Stimulated activated CD8-positive, alpha-beta memory T cell treated with anti-CD3 and anti-CD28 coated beads, Interleukin-4, amount 100 ng/mL, for 24 hours (primary cell): ENCODE results near the gene ANP32D.
"Not testable (repeated sequence)": the region's sequence is repeated elsewhere in the genome, so short reads cannot be mapped to it uniquely, and the experiment has no call there.

Experiments used
- DNase-seq: peaks from one replicate; pipeline ENCODE4 v3.0.0-alpha.2; 2020; ENCODE audit warnings: low read depth

Gene ANP32D

DNA sequence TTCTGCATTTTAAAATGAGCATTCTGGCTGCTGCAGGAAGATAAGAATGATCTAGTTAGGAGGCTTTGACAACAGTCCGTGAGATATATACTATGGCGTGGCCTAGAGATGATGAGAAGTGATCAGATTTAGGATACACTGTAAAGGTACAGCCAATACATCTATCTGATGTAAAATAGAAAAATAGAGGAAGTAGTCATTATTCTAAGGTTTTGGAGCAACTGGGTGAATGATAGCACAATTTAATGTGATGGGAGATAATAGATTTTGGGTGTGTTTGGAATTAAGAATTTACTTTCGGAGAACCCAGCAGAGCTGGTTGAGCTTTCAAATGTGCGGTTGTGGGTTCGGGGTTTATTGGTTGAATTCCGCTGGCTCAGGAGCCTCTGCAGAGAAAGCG, at the start of gene ANP32D:
Gene ANP32D, plus strand, starts transcription at position 301 of the 400 bp plus-strand sequence. CDS start 106 bp downstream, outside the sequence.
- no peak for DNase-seq

DNA sequence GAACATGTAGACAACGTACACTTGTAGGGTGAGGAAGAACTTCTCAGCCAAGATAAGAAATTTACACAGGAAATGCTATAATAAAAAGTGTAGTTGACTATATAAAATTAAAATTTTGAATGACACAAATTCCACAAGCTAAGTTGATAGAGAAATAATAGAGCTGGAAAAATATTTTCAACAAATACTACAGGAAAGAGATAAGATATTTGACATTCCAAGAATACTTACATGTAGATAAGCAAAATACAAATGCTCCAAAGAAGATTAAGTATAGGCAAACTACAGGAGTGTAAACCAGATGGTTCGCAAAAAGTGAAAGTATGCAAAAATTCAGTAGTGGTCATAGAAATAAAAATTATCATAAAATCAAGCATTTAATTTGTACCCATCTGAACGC, 49.2 kb upstream of the ANP32D start:
- no peak for DNase-seq

DNA sequence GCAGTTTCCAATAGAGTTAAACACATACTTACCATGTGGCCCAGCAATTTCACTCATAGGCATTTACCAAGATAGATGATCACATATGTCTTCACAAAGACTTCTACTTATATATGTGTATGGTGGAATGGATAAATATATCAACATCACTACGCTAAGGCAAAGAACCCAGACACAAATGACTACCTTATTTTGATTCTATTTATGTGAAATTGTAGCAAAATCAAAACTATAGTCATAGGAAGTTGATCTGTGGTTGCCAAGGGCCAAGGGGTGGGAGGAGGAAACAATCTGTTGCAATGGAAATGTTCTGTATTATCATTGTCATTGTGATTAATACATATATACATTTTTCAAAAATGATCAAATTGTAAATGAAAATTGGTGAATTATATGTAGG, 47.7 kb upstream of the ANP32D start:
- DNase-seq, result no peak

DNA sequence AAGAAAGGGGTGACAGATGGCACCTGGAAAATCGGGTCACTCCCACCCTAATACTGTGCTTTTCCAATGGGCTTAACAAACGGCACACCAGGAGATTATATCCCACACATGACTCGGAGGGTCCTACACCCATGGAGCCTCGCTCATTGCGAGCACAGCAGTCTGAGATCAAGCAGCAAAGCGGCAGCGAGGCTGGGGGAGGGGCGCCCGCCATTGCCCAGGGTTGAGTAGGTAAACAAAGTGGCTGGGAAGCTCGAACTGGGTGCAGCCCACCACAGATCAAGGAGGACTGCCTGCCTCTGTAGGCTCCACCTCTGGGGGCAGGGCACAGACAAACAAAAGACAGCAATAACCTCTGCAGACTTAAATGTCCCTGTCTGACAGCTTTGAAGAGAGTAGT, 38.3 kb upstream of the ANP32D start:
- not testable (repeated sequence) for DNase-seq

DNA sequence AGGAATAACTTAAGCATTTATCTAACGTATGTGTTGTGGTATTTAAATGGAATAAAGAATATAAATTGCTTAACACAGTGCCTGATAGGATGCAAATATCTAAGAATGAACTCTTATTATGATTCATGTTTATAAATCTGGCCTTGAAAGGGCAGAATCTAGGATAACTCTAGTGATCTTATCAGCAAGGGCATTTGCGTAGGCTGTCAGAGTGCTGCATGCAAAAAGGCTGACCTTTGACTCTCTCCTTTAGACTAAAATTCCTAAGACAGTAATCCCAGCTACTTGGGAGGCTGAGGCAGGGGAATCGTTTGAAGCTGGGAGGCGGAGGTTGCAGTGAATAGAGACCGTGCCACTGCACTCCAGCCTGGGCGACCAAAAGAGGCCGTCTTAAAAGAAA, 31.3 kb upstream of the ANP32D start:
- no peak for DNase-seq

DNA sequence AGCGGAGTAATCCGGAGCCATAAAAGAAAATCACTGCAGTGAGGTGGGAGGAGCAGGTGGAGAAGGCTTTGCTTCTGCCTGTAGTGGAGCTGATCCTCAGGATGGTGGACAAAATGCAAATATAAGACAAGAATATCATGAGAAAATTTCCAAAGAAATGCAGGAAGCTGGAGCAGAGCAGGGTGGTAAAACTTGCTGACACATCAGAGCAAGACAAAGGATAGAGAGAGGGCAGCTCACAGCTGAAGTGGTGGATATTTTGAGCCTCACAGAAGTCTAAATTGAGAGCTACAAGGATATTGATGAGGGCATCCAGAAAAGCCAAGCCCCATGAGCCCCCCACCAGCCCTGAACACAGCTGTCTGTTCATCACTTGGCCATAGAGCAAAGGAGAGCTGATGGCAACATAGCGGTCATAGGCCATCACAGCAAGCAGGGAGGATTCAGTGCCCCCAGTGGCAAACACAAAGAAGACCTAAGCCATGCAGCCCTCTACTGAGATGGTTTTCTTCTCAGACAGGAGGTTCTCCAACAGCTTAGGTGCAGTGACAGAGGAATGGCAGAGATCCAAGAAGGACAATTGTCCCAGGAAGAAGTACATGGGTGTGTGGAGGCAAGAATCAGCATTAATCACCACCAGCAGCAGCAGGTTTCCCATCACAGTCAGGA, 30.0 kb upstream of the ANP32D start:
- no peak for DNase-seq

DNA sequence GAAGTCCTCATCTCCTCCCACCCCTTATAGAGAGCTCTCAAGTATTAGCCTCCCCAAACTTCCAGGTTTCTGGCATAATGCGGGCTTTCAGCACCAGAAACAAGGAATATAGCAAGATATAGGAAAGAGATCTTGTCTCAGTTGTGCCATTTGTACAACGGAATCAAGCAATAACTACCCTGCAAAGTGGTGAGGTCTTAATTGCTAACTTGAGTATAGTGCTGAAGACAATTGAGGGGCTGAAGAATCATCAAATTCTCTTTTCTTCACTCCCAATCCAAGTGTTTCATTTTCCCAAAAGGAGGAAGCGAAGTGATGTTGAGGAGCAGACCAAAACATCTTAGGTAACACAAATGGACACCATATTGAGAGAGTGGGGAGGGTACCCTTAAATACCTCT, 26.8 kb upstream of the ANP32D start:
- DNase-seq, result no peak

DNA sequence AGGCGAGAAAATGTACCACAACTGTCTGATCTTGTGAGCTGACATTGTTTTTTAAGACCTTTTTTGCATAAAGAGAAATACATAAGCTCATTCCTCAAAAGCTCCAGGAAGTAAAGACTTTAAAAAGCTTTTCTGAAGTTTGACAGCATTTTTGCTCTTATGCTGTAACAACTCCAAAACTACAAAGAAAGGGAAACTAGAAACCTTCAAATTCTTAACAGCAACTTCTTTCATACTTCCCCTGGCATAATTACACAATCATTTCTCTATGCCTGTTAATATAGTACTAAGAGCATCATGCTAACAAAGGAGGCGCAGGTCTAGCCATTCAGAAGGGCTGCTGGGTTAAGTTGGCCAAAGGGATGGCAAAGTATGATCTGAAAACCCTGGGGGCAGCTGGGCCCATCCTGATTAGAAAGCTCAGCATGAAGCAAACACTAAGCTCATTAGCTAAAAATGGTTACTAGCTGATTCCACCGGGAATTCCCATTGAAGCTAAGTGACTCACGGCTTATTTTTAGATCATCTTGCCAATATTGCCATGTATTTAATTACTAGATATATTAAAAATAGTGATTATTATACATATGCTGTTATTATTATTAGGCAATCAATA, 26.1 kb upstream of the ANP32D start:
- no peak for DNase-seq

DNA sequence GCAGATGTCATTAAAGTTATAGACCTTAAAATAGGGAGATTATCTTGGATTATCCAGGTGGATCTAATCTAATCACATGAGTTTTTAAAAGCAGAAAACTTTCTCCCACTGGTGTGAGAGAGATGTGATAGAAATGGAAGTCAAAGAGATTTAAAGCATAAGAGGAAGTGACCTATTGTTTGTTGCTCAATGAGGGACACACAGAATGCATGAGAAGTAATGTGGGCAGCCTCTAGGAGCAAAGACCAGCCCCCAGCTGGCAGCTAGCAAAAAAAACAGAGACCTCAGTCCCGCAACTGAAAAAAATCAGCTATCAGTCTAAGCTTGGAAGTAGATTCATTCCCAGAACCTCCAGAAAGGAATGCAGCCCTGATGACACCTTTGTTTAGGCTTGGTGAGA, 24.6 kb upstream of the ANP32D start:
- no peak for DNase-seq

DNA sequence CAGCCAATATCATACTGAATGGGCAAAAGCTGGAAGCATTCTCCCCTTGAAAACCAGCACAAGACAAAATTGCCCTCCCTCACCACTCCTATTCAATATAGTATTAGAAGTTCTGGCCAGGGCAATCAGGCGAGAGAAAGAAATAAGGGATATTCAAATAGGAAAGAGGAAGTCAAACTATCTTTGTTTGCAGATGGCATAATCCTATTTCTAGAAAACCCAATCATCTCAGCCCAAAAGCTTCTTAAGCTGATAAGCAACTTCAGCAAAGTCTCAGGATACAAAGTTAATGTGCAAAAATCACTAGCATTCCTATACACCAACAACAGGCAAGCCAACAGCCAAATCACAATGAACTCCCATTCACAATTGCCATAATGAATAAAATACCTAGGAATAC, 21.0 kb upstream of the ANP32D start:
- DNase-seq, result no peak

DNA sequence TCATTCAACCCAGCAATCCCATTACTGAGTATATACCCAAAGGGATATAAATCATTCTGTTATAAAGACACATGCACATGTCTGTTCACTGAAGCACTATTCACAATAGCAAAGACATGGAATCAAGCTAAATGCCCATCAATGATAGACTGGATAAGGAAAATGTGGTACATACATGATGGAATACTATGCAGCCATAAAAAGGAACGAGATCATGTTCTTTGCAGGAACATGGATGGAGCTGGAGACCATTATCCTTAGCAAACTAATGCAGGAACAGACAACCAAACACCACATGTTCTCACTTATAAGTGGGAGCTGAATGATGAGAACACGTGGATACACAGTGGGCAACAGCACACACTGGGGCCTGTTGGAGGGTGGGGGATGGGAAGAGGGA, 19.4 kb upstream of the ANP32D start:
- DNase-seq, result not testable (repeated sequence)

DNA sequence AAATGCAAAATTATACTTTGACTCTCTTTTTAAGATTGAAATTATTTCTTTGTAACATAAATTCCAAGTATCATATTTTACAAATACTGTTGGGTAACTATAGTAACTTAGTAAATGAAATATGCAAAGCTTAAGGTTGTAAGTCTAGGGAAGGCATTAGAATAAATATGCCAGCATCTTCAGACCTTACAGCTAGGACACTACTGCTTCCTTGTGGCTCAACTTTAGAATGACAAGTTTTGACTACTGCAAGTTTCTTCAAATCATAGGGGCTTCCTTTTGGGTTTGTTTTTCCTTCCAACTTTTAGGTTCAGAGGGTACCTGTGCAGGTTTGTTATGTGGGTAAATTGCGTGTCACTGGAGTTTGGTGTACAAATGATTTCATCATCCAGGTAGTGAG, 17.7 kb upstream of the ANP32D start:
- DNase-seq, result no peak

DNA sequence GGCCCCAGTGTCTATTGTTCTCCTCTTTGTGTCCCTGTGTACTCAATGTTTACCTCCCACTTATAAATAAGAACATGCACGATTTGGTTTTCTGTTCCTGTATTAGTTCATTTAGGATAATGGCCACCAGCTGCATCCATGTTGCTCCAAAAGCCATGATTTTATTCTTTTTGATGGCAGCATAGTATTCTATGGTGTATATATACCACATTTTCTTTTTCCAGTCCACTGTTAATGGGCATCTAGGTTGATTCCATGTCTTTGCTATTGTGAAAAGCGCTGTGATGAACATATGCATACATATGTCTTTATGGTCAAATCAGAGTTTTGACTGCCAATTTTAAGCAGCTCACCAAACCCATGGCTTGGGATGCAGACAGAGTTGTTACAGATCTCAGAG, 17.2 kb upstream of the ANP32D start:
- no peak for DNase-seq

DNA sequence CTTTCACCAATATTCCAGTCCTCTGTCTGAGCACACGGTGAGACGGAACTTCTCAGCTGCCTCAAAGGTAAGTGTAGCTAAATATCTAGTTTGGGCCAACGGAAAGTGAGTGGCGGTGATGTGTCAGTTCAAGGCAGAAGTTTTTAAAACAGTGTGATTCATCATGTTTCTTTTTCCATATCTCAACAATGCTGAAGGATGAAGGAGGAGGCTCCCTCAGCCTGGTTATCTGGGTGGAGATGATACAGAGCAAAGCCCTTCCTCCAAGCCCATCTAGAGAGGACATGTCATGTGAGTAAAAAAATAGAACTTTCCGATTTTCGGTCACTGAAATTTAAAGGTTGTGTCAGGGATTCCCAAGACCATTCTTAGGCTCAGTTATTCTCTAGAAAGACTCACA, 13.1 kb upstream of the ANP32D start:
- no peak for DNase-seq

DNA sequence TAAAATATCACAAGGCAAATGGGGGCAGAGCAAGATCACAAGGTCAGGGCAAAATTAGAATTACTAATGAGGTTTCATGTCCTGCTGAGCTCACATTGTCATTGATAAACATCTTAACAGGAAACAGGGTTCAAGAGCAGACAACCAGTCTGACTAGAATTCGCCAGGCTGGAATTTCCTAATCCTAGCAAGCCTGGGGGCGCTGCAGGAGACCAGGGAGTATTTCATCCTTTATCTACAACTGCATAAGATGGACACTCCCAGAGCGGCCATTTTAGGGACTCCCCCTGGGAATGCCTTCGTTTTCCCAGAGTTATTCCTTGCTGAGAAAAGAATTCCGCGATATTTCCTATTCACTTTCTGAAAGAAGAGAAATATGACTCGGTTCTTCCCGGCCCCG, 3.3 kb upstream of the ANP32D start:
- DNase-seq, result not testable (repeated sequence)

DNA sequence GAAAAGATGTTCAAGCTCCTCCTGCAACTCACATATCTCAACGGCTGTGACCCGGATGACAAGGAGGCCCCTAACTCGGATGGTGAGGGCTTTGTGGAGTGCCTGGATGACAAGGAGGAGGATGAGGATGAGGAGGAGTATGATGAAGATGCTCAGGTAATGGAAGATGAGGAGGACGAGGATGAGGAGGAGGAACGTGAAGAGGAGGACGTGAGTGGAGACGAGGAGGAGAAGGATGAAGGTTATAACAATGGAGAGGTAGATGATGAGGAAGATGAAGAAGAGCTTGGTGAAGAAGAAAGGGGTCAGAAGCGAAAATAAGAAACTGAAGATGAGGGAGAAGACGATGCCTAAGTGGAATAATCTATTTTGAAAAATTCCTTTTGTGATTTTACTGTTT, 702 bp downstream of the ANP32D start:
- DNase-seq, result no peak

DNA sequence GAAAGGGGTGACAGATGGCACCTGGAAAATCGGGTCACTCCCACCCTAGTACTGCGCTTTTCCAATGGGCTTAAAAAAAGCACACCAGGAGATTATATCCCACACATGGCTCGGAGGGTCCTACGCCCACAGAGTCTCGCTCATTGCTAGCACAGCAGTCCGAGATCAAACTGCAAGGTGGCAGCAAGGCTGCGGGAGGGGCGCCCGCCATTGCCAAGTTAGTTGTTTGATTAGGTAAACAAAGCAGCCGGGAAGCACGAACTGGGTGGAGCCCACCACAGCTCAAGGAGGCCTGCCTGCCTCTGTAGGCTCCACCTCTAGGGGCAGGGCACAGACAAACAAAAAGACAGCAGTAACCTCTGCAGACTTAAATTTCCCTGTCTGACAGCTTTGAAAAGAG, 2.1 kb downstream of the ANP32D start:
- not testable (repeated sequence) for DNase-seq

DNA sequence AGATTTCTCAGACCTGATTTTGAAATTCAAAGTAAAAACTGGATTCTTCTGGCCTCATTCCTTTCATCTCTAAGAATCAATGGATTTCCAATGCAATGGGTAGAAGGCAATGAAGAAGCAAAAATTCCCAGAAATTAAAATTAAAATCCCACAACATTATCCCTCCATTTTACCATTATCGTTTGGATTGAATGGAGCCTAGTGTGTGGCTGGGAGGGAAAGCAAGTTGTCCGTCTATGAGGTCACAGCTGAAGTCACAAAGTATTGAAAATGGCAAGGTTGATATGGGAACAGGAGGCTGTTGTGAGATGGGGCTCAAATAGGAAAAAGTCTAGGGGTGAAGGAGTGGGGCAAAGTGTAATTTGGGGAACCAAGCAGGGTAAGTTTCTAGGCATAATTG, 9.8 kb downstream of the ANP32D start, which contains the start of gene C12orf54:
Gene C12orf54, plus strand, starts transcription at position 301 of the 400 bp plus-strand sequence. CDS start 799 bp downstream, outside the sequence.
- no peak for DNase-seq

DNA sequence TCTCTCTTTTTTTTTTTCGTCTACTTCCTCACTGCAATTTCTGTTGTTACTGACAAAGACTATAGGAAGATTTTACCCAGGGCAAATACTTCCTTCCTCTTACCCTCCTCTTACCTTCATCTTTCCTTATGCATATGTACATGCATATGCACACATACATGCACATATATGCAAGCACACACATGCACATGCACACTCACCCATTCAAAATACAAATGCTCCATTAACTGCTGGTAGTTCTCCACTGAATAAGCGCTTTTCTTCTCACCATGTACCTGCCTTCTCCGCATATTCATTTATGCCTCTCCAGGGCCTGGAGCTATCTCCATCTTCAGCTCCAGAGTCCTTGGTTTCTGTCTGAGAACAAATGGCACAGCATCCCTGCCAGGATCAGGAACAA, 10.6 kb downstream of the ANP32D start:
- DNase-seq, result no peak

DNA sequence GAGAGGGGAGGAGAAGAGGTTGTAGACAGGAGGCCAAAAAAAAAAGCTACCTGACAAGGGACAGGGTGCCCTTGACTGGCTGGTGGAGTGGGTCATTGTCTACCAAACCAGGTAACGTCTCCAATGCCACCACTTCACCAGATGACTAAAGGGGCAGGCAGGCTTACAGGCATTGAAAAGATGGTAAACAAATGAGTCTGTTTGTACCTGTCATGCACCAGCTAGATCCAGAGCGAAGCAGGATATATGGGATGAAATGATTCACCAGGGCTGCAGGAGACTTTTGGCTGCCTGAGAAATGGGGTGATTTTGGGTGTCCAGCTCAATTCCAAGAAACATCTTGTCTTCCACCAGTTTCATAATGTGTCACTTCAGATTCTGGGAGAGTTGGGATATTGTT, 13.9 kb downstream of the ANP32D start:
- no peak for DNase-seq

DNA sequence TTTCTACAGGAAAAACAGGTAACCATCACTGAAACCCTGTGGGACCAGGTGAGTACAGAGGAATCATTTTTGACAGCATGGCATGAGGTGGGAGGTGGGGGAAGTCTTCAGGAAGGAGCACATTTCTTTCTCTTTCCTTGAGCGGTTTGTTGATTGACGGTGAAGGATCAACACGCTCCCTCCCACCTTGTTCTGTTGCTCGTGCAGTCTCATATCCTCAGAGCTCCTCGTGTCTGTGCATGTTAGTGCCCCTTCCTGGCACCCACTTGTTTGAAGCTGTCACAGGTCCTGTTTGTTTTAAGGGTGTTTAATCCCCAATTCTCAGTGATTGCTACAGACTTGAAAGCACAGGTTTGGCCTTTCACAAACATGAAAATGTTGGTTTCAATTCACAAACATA, 14.3 kb downstream of the ANP32D start:
- no peak for DNase-seq

DNA sequence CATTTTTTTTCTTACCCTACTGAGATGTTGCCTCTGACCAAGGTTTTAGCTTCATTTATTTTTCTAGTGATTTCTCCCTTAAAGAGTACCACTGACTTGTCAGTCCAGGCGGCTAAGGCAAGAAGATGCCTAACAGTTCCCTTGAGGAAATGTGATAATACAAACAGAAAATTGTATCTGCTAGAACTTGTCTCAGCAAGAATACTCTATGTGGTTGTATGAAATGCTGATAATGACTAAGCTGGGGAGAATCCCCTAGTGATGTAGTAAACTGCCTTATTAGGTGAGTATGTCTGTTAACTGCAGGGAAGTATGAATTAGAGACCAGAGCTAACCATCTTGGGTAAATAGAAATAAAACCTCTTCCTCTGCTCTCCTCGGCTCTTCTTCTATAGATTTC, 16.7 kb downstream of the ANP32D start:
- DNase-seq, result no peak

DNA sequence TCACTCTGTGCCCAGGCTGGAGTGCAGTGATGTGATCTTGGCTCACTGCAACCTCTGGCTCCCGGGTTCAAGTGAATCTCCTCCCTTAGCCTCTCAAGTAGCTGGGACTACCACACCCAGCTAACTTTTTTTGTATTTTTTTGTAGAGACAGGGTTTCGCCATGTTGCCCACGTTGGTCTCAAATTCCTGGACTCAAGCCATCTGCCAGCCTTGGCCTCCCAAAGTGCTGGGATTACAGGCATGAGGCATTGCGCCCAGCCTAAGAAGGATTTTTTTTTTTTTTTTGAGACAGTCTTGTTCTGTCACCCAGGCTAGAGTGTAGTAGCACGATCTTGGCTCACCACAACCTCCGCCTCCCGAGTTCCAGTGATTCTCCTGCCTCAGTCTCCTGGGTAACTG, 17.1 kb downstream of the ANP32D start:
- DNase-seq, result not testable (repeated sequence)

DNA sequence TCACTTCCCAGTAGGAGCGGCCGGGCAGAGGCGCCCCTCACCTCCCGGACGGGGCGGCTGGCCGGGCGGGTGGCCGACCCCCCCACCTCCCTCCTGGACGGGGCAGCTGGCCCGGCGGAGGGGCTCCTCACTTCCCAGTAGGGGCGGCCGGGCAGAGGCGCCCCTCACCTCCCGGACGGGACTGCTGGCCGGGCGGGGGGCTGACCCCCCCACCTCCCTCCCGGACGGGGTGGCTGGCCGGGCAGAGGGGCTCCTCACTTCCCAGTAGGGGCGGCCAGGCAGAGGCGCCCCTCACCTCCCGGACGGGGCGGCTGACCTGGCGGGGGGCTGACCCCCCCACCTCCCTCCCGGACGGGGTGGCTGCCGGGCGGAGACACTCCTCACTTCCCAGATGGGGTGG, 27.9 kb downstream of the ANP32D start:
- not testable (repeated sequence) for DNase-seq
